Activated CD8-positive, alpha-beta memory T cell treated with anti-CD3 and anti-CD28 coated beads, Interleukin-2, amount 50 U/mL, for 24 hours (primary cell): Measurements from ENCODE around the gene PGLYRP2.
"Not testable (repeated sequence)": the region's sequence is repeated elsewhere in the genome, so short reads cannot be mapped to it uniquely, and the experiment has no call there.

ENCODE experiments used
- DNase-seq: peaks from one replicate; pipeline ENCODE4 v3.0.0-alpha.2; 2020; ENCODE audit errors: extremely low read depth

The PGLYRP2 gene

DNA sequence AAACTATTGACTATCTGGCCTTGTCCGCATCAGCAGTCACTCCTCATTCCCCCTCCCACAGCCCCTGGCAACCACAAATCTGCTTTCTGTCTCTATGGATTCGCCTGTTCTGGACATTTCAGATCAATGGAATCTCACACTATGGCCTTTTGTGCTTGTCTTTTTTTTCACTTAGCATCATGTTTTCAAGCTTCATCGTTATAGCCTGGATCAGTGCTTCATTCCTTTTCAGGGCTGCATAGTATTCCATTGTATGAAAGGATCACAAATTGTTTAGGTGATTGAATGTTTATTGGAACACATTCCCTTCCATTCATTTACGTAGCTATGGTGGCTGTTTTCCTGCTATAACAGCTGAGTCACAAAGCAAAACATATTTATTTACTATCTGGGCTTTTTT lies 7.7 kb upstream of the PGLYRP2 start:
- no peak for DNase-seq

DNA sequence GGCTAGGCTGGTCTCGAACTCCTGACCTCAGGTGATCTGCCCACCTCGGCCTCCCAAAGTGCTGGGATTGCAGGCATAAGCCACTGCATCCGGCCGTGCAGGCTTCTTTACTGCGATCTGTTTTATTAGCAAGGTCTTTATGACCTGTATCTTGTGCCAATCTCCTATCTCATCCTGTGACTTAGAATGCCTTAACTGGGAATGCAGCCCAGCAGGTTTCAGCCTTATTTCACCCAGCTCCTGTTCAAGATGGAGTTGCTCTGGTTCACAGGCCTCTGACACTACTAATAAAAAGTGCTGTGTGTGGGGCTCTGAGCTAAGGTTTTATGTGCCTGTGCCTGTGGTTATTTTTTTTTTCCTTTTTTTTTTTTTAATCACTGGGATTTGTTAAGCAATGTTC lies 6.5 kb upstream of the PGLYRP2 start:
- DNase-seq = not testable (repeated sequence)

GRCh38 chr19:15480996-15481395 lies 1.7 kb upstream of the PGLYRP2 start:
- DNase-seq = not testable (repeated sequence)

GRCh38 chr19:15476325-15476724 lies 3.0 kb downstream of the PGLYRP2 start:
- DNase-seq = no peak

- no peak for DNase-seq
Observed at GRCh38 chr19:15475611-15476010, 3.7 kb downstream of the PGLYRP2 start.

DNA sequence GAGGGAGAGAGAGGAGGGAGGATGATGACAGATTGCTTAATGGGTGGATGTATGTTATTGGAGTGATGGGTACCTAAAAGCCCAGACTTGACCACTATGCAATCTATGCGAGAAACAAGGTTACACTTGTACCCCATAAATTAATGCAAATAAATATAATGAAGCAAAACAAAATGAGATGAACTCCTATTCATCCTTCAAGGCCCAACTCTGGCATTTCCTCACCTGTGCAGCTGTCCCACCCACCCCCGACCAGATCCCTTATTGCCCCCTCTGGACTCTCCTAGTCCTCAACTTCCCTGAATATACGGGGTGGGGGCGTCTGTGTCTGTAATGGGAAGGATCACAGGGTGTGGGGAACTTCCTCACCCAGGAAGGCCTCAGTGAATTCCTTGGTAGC lies 4.1 kb downstream of the PGLYRP2 start:
- DNase-seq = no peak

GRCh38 chr19:15473821-15474220 lies 5.5 kb downstream of the PGLYRP2 start:
- DNase-seq = not testable (repeated sequence)

DNA sequence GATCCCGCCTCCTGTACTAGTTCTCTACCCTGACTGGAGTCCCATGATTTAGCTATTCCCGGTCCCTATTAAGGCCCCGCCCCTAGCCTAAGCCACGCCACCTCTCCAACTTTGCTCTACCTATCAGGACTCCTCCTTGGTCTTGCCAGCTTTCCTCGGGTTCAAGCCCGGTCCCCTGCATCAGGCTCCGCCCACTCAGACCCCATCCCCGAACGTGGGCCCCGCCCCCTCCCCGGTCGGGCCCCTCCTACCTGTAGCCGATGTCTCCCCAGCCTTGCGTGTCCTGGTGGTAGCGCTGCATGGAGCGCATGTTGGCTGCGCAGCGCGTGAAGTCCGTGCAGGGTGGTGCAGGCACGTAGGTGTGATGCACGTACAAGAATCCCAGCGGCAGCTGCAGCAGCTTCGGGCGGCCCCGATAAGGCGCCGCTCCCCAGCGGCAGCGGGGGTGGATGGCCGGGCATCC lies 7.6 kb downstream of the PGLYRP2 start:
- DNase-seq = no peak

GRCh38 chr19:15469513-15470297 lies 9.6 kb downstream of the PGLYRP2 start:
- DNase-seq = no peak

GRCh38 chr19:15468675-15469512 lies 10.4 kb downstream of the PGLYRP2 start:
- DNase-seq = no peak

- DNase-seq = no peak
Observed at GRCh38 chr19:15467734-15468214, 11.5 kb downstream of the PGLYRP2 start.

GRCh38 chr19:15466851-15467733 lies 12.2 kb downstream of the PGLYRP2 start:
- DNase-seq = no peak

- DNase-seq = no peak
Observed at GRCh38 chr19:15464394-15465385, 14.6 kb downstream of the PGLYRP2 start, which contains the start of gene RASAL3. Gene RASAL3, minus strand, starts transcription at chr19:15464544. Its CDS starts 186 bp downstream, at chr19:15464358.

DNA sequence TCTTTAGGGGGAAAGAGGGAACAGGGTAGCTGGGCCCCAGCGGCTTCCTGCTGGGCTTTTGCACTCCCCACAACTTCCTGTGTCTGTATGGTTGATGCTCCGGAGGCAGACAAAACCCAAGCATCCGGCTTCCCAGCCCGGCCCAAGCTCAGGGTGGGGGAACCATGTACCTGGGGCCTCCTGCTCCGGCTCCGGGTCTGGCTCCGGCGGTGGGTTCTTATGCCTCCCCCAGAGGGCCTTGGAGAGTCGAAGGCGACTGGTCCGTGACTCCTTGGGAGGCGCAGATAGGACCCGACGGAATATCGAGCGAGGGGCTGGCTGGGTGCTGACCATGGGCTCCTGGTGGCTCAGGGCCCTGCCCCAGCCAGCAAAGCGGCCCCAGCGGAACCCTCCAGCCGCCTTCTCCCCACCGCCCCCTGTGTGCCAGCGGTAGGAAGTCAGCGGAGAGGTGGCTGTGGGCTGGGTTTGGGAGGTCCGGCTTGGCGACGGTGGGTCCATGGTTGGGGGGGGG lies 15.4 kb downstream of the PGLYRP2 start:
- DNase-seq = peak; percentile 39

GRCh38 chr19:15461694-15462093 lies 17.6 kb downstream of the PGLYRP2 start:
- no peak for DNase-seq

GRCh38 chr19:15457701-15458484 lies 21.4 kb downstream of the PGLYRP2 start:
- no peak for DNase-seq

DNA sequence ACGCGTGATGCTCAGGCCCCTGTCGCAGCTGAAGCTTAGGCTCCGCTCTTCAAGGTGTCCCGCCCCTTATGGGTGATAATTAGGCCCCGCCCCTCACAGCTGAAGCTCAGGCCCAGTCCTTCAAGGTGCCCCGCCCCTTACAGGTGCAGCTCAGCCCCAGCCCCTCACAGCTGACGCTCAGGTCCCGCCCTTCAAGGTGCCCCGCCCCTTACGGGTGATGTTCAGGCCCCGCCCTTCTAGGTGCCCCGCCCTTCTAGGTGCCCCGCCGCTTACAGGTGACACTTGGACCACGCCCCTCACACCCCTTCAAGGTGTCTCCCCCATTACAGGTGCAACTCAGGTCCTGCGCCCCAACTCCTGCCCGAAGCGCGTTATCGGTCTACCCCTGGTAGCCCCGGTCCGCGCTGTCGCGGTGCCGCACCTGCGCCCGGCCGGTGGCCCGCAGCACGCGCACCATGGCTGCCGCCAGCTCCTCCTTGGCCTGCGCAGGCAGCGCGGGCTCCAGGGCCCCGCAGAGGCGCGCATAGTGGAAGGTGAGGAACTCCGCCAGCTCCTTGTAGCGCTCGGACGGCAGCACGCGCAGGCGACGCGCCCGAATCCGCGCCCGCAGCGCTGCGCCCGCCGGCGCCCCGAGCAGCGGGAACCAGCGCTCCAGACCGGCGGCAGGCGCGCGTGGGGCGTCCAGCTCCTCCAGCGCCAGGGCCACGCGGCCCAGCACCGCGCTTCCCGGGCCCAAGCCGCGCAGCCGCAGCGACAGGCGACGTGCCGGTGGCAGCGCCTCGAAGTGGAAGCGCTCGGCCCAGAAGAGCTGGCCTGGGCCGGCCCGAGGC lies 22.2 kb downstream of the PGLYRP2 start:
- DNase-seq = no peak

GRCh38 chr19:15456441-15456840 lies 22.9 kb downstream of the PGLYRP2 start:
- no peak for DNase-seq
